PC-3 (cell line): Measurements from ENCODE around the gene RYR2. TPM values are rescaled to one million over a fixed set of nuclear protein-coding genes. Genes with fewer than 3 reads are reported as not detected.

Experiments
- ATAC-seq: fragments of 200-7000 bp; cut with Tn5 transposase; 2 replicates; pipeline ENCODE4 v1.9.1; 2020; ENCODE audit warnings: mild to moderate bottlenecking, moderate library complexity
- BruUV-seq: library from RNA; stranded (reverse); fragments of 400-500 nt; replicated peaks from 2 replicates; lab custom pipeline; 2021; lab: Mats Ljungman, UMichigan
- CTCF ChIA-PET: fragments of 300-600 bp; sonication (Branson Sonifier 250); formaldehyde crosslinking; loops from one replicate; lab custom pipeline; 2022; ENCODE audit warnings: antibody characterized with exemption; lab: Charles Lee
- POLR2A ChIA-PET: fragments of 300-600 bp; sonication (Branson Sonifier 250); formaldehyde crosslinking; loops from one replicate; lab custom pipeline; 2022; ENCODE audit warnings: antibody characterized with exemption; ENCODE audit not compliant: unreplicated experiment; lab: Charles Lee
- DNase-seq: peaks from one replicate; pipeline ENCODE4 v3.0.0-alpha.2; 2015
- H2AFZ ChIP-seq: fragments of 300-600 bp; sonication (generic); 2 replicates; pipeline ENCODE4 v1.6.0; 2016; ENCODE audit warnings: antibody characterized with exemption, low read length
- H3F3A ChIP-seq: fragments of 300-600 bp; sonication (generic); one replicate; pipeline ENCODE4 v1.6.0; 2017; ENCODE audit warnings: antibody characterized with exemption, low read length, control low read depth, mild to moderate bottlenecking; ENCODE audit not compliant: unreplicated experiment
- H3K27ac ChIP-seq: fragments of 300-600 bp; sonication (generic); 2 replicates; pipeline ENCODE4 v1.5.1; 2016; ENCODE audit warnings: mild to moderate bottlenecking, low read length
- H3K27me3 ChIP-seq: fragments of 300-600 bp; sonication (generic); 2 replicates; pipeline ENCODE4 v1.6.1; 2016; ENCODE audit warnings: low read length, mixed read lengths
- H3K36me3 ChIP-seq: fragments of 300-600 bp; sonication (generic); 2 replicates; pipeline ENCODE4 v1.6.1; 2016; ENCODE audit warnings: low read depth, mixed run types, low read length, mixed read lengths
- H3K4me1 ChIP-seq: fragments of 300-600 bp; sonication (generic); 2 replicates; pipeline ENCODE4 v1.5.1; 2016; ENCODE audit warnings: low read length; ENCODE audit not compliant: insufficient read depth
- H3K4me2 ChIP-seq: fragments of 300-600 bp; sonication (generic); 2 replicates; pipeline ENCODE4 v1.6.0; 2016; ENCODE audit warnings: low read length
- H3K4me3 ChIP-seq: fragments of 300-600 bp; sonication (generic); 2 replicates; pipeline ENCODE4 v1.5.1; 2016; ENCODE audit warnings: mild to moderate bottlenecking, low read length, mixed read lengths
- H3K79me2 ChIP-seq: fragments of 300-600 bp; sonication (generic); 2 replicates; pipeline ENCODE4 v1.6.1; 2017; ENCODE audit warnings: low read length, mixed read lengths
- H3K9ac ChIP-seq: fragments of 300-600 bp; sonication (generic); 2 replicates; pipeline ENCODE4 v1.6.0; 2016; ENCODE audit warnings: mild to moderate bottlenecking, low read length
- H3K9me2 ChIP-seq: fragments of 300-600 bp; sonication (generic); replicated peaks from 2 replicates; pipeline ENCODE4 v1.6.1; 2016; ENCODE audit warnings: mixed run types, low read length, mixed read lengths
- H3K9me3 ChIP-seq: fragments of 300-600 bp; sonication (generic); 2 replicates; pipeline ENCODE4 v1.6.1; 2016; ENCODE audit warnings: low read length, mixed read lengths
- H4K20me1 ChIP-seq: fragments of 300-600 bp; sonication (generic); 2 replicates; pipeline ENCODE4 v1.6.1; 2016; ENCODE audit warnings: low read length, mixed read lengths
- EZH2 ChIP-seq: fragments of 300-600 bp; sonication (generic); IDR thresholded peaks from one replicate; pipeline ENCODE4 v1.6.1; 2017; ENCODE audit warnings: antibody characterized with exemption, mild to moderate bottlenecking, low read length; ENCODE audit not compliant: unreplicated experiment
- EZH2phosphoT487 ChIP-seq: fragments of 300-600 bp; sonication (generic); IDR thresholded peaks from 2 replicates; pipeline ENCODE4 v1.6.1; 2018; ENCODE audit warnings: mild to moderate bottlenecking, antibody characterized with exemption, low read length, borderline replicate concordance
- intact Hi-C: fragments of 100-400 bp; cut with micrococcal nuclease; formaldehyde crosslinking; loops from 2 replicates; pipeline ENCODE4 v1.9.0; 2023
- total RNA-seq: library from RNA; depleted of rRNA; stranded (reverse); fragments of >200 nt; gene quantifications from 2 replicates; pipeline ENCODE4 v1.2.3, GENCODE V29; 2014
- TF ChIP-seq, protein P1 (sequence below): fragments of 300-600 bp; sonication (generic); conservative IDR thresholded peaks from 2 replicates; pipeline ENCODE4 v1.5.1; 2017; ENCODE audit warnings: antibody characterized with exemption, low read depth, mild to moderate bottlenecking, low read length

RYR2 gene
- total RNA-seq, 1 experiment from 2014 or later = not detected

GRCh38 chr1:237133921-237134320, 91.9 kb downstream of the RYR2 start:
- Histone ChIP-seq H3K36me3 (no peaks in the 10 kb centered on the region), H3K4me1 (no peaks in the 10 kb centered on the region), H3K79me2 (no peaks in the 10 kb centered on the region), H3K4me3 (no peak overlapping the region), H3K9ac (no peak overlapping the region), H3K27me3 (0 out of 2 replicates have a peak, but pooled peaks cover 5% of the 10 kb centered on the region), H3F3A (no peaks in the 10 kb centered on the region), H3K27ac (no peak overlapping the region), H3K9me2 (no peaks in the 10 kb centered on the region), H3K4me2 (no peak overlapping the region), H3K9me3 (no peaks in the 10 kb centered on the region), H2AFZ (no peak overlapping the region), H4K20me1 (no peaks in the 10 kb centered on the region)
- TF ChIP-seq EZH2 (no peak), EZH2phosphoT487 (no peak)
- TF ChIP-seq, protein P1, sequence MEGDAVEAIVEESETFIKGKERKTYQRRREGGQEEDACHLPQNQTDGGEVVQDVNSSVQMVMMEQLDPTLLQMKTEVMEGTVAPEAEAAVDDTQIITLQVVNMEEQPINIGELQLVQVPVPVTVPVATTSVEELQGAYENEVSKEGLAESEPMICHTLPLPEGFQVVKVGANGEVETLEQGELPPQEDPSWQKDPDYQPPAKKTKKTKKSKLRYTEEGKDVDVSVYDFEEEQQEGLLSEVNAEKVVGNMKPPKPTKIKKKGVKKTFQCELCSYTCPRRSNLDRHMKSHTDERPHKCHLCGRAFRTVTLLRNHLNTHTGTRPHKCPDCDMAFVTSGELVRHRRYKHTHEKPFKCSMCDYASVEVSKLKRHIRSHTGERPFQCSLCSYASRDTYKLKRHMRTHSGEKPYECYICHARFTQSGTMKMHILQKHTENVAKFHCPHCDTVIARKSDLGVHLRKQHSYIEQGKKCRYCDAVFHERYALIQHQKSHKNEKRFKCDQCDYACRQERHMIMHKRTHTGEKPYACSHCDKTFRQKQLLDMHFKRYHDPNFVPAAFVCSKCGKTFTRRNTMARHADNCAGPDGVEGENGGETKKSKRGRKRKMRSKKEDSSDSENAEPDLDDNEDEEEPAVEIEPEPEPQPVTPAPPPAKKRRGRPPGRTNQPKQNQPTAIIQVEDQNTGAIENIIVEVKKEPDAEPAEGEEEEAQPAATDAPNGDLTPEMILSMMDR = no peak
- DNase-seq (no peak), ATAC-seq (no peak)
- POLR2A ChIA-PET = no interaction called here
- intact Hi-C loops = no loop called here
- no TSS peak for BruUV-seq
- CTCF ChIA-PET = no interaction called here

GRCh38 chr1:237134929-237135328, 92.9 kb downstream of the RYR2 start:
- POLR2A ChIA-PET = no interaction called here
- no peak overlapping the region for H3K27ac ChIP-seq
- no TSS peak for BruUV-seq
- no peak overlapping the region for H2AFZ ChIP-seq
- ATAC-seq (no peak), DNase-seq (no peak)
- intact Hi-C loops = no loop called here
- H3F3A ChIP-seq = no peaks in the 10 kb centered on the region
- no peaks in the 10 kb centered on the region for H3K79me2 ChIP-seq
- H3K4me2 ChIP-seq = no peak overlapping the region
- H3K9me2 ChIP-seq = no peaks in the 10 kb centered on the region
- H4K20me1 ChIP-seq = no peaks in the 10 kb centered on the region
- H3K9ac ChIP-seq = no peak overlapping the region
- H3K4me3 ChIP-seq = no peak overlapping the region
- H3K36me3 ChIP-seq = no peaks in the 10 kb centered on the region
- CTCF ChIA-PET = no interaction called here
- no peaks in the 10 kb centered on the region for H3K9me3 ChIP-seq
- H3K27me3 ChIP-seq = 0 out of 2 replicates have a peak, but pooled peaks cover 5% of the 10 kb centered on the region
- H3K4me1 ChIP-seq = no peaks in the 10 kb centered on the region
- TF ChIP-seq EZH2 = no peak
- TF ChIP-seq, protein P1 = no peak
- TF ChIP-seq EZH2phosphoT487 = no peak

DNA sequence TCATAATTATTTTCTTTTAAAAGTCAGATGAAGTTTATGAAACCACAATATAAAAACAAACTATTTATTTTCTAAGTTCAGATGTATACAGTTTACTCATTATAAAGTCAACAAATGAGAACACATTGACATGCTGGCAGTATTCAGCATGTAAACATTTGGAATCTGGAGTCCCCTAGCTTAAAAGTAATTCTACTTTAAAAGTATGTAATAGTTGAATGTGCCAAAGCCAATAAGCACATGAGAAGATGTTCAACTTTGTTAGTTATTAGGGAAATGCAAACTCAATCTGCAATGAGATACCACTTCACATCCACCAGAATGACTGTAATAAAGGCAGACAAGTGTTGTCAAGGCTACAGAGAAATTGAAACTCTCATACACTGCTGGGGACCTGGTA, 96.6 kb downstream of the RYR2 start:
- H3K4me1 ChIP-seq = no peaks in the 10 kb centered on the region
- no peak for ATAC-seq
- no peak overlapping the region for H3K27ac ChIP-seq
- H3F3A ChIP-seq = no peaks in the 10 kb centered on the region
- intact Hi-C loops = no loop called here
- H3K36me3 ChIP-seq = no peaks in the 10 kb centered on the region
- no peak overlapping the region for H2AFZ ChIP-seq
- no peak overlapping the region for H3K4me2 ChIP-seq
- no peaks in the 10 kb centered on the region for H3K9me3 ChIP-seq
- no TSS peak for BruUV-seq
- no peak overlapping the region for H3K4me3 ChIP-seq
- H3K9ac ChIP-seq = no peak overlapping the region
- ChIA-PET POLR2A (no interaction called here), CTCF (no interaction called here)
- DNase-seq = no peak
- TF ChIP-seq EZH2 (no peak), EZH2phosphoT487 (no peak)
- TF ChIP-seq, protein P1 = no peak
- no peaks in the 10 kb centered on the region for H3K79me2 ChIP-seq
- no peaks in the 10 kb centered on the region for H4K20me1 ChIP-seq
- H3K9me2 ChIP-seq = no peaks in the 10 kb centered on the region
- H3K27me3 ChIP-seq = 0 out of 2 replicates have a peak, but pooled peaks cover 5% of the 10 kb centered on the region
